HEK293 (cell line): Measurements from ENCODE around the gene FCHSD1.

Experiments used
- SCRT1 ChIP-seq: fragments of 450-650 bp; formaldehyde crosslinking; IDR thresholded peaks from 2 replicates; pipeline ENCODE4 v1.5.1; 2016; ENCODE audit warnings: missing biosample characterization, missing genetic modification characterization, borderline replicate concordance
- YY1 ChIP-seq: fragments of 450-650 bp; formaldehyde crosslinking; IDR thresholded peaks from 2 replicates; pipeline ENCODE4 v1.5.1; 2018; ENCODE audit warnings: missing biosample characterization, missing genetic modification characterization
- ZBTB20 ChIP-seq: fragments of 450-650 bp; formaldehyde crosslinking; IDR thresholded peaks from 2 replicates; pipeline ENCODE4 v1.5.1; 2016; ENCODE audit warnings: missing biosample characterization, missing genetic modification characterization
- ZNF112 ChIP-seq: fragments of 450-650 bp; formaldehyde crosslinking; IDR thresholded peaks from 2 replicates; pipeline ENCODE4 v1.5.0; 2017; ENCODE audit warnings: missing biosample characterization, missing genetic modification characterization
- ZNF16 ChIP-seq: fragments of 450-650 bp; formaldehyde crosslinking; IDR thresholded peaks from 2 replicates; pipeline ENCODE4 v1.5.1; 2016; ENCODE audit warnings: low read depth, missing biosample characterization, missing genetic modification characterization
- ZNF239 ChIP-seq: fragments of 450-650 bp; formaldehyde crosslinking; IDR thresholded peaks from 2 replicates; pipeline ENCODE4 v1.5.1; 2016; ENCODE audit warnings: missing biosample characterization, missing genetic modification characterization
- ZNF292 ChIP-seq: fragments of 450-650 bp; formaldehyde crosslinking; IDR thresholded peaks from 2 replicates; pipeline ENCODE4 v1.5.1; 2016; ENCODE audit warnings: low read depth, missing biosample characterization, missing genetic modification characterization, borderline replicate concordance
- TF ChIP-seq, protein P1 (sequence below): fragments of 450-650 bp; formaldehyde crosslinking; IDR thresholded peaks from 2 replicates; pipeline ENCODE4 v1.5.1; 2016; ENCODE audit warnings: missing biosample characterization, missing genetic modification characterization
- TF ChIP-seq, protein P2 (sequence below): fragments of 450-650 bp; formaldehyde crosslinking; IDR thresholded peaks from 2 replicates; pipeline ENCODE4 v1.5.1; 2017; ENCODE audit warnings: missing biosample characterization, missing genetic modification characterization
- TF ChIP-seq, protein P3 (sequence below): fragments of 450-650 bp; formaldehyde crosslinking; IDR thresholded peaks from 2 replicates; pipeline ENCODE4 v1.5.1; 2017; ENCODE audit warnings: missing biosample characterization, missing genetic modification characterization
- TF ChIP-seq, protein P4 (sequence below): fragments of 450-650 bp; formaldehyde crosslinking; IDR thresholded peaks from 2 replicates; pipeline ENCODE4 v1.5.1; 2016; ENCODE audit warnings: missing biosample characterization, missing genetic modification characterization

DNA sequence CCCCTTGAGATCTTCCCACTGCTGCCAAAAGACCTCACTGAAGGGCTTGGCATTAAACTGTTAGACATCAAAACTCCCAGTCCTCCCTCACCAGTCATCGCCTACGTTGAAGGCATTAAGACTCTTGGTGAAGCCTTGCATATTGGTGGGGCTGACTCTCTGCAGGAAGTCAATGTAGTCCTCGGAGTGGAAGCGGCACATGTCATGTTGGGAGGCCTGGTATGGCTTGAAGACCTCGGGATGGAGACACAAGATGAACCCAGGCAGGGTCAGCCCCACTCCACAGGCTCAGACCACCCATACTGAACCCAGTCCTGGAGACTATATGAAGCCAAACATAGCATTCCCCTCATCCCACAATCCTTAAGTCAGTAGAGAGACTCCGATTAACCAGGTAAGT is 16.5 kb downstream of the FCHSD1 start:
- TF ChIP-seq ZBTB20 (tag by site-specific recombination) (no peak), ZNF16 (no peak), ZNF239 (no peak), ZNF292 (no peak), YY1 (tag by site-specific recombination) (no peak), ZNF112 (tag by site-specific recombination) (no peak), SCRT1 (tag by site-specific recombination) (no peak)
- TF ChIP-seq, protein P1, sequence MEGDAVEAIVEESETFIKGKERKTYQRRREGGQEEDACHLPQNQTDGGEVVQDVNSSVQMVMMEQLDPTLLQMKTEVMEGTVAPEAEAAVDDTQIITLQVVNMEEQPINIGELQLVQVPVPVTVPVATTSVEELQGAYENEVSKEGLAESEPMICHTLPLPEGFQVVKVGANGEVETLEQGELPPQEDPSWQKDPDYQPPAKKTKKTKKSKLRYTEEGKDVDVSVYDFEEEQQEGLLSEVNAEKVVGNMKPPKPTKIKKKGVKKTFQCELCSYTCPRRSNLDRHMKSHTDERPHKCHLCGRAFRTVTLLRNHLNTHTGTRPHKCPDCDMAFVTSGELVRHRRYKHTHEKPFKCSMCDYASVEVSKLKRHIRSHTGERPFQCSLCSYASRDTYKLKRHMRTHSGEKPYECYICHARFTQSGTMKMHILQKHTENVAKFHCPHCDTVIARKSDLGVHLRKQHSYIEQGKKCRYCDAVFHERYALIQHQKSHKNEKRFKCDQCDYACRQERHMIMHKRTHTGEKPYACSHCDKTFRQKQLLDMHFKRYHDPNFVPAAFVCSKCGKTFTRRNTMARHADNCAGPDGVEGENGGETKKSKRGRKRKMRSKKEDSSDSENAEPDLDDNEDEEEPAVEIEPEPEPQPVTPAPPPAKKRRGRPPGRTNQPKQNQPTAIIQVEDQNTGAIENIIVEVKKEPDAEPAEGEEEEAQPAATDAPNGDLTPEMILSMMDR: no peak
- TF ChIP-seq, protein P2, sequence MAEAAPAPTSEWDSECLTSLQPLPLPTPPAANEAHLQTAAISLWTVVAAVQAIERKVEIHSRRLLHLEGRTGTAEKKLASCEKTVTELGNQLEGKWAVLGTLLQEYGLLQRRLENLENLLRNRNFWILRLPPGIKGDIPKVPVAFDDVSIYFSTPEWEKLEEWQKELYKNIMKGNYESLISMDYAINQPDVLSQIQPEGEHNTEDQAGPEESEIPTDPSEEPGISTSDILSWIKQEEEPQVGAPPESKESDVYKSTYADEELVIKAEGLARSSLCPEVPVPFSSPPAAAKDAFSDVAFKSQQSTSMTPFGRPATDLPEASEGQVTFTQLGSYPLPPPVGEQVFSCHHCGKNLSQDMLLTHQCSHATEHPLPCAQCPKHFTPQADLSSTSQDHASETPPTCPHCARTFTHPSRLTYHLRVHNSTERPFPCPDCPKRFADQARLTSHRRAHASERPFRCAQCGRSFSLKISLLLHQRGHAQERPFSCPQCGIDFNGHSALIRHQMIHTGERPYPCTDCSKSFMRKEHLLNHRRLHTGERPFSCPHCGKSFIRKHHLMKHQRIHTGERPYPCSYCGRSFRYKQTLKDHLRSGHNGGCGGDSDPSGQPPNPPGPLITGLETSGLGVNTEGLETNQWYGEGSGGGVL (tag by site-specific recombination): no peak
- TF ChIP-seq, protein P3, sequence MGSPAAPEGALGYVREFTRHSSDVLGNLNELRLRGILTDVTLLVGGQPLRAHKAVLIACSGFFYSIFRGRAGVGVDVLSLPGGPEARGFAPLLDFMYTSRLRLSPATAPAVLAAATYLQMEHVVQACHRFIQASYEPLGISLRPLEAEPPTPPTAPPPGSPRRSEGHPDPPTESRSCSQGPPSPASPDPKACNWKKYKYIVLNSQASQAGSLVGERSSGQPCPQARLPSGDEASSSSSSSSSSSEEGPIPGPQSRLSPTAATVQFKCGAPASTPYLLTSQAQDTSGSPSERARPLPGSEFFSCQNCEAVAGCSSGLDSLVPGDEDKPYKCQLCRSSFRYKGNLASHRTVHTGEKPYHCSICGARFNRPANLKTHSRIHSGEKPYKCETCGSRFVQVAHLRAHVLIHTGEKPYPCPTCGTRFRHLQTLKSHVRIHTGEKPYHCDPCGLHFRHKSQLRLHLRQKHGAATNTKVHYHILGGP: no peak
- TF ChIP-seq, protein P4, sequence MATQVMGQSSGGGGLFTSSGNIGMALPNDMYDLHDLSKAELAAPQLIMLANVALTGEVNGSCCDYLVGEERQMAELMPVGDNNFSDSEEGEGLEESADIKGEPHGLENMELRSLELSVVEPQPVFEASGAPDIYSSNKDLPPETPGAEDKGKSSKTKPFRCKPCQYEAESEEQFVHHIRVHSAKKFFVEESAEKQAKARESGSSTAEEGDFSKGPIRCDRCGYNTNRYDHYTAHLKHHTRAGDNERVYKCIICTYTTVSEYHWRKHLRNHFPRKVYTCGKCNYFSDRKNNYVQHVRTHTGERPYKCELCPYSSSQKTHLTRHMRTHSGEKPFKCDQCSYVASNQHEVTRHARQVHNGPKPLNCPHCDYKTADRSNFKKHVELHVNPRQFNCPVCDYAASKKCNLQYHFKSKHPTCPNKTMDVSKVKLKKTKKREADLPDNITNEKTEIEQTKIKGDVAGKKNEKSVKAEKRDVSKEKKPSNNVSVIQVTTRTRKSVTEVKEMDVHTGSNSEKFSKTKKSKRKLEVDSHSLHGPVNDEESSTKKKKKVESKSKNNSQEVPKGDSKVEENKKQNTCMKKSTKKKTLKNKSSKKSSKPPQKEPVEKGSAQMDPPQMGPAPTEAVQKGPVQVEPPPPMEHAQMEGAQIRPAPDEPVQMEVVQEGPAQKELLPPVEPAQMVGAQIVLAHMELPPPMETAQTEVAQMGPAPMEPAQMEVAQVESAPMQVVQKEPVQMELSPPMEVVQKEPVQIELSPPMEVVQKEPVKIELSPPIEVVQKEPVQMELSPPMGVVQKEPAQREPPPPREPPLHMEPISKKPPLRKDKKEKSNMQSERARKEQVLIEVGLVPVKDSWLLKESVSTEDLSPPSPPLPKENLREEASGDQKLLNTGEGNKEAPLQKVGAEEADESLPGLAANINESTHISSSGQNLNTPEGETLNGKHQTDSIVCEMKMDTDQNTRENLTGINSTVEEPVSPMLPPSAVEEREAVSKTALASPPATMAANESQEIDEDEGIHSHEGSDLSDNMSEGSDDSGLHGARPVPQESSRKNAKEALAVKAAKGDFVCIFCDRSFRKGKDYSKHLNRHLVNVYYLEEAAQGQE (tag by site-specific recombination): no peak
